H9 (cell line): Measurements from ENCODE around the gene KCNJ13. TPM values are rescaled to one million over a fixed set of nuclear protein-coding genes. Genes with fewer than 3 reads are reported as not detected.

Experiments
- DNase-seq: peaks from one replicate; pipeline ENCODE4 v3.0.0-alpha.2; 2017
- H2AFZ ChIP-seq: one replicate; pipeline ENCODE4 v1.6.1; 2013; ENCODE audit warnings: mild to moderate bottlenecking, low read length, control low read depth, moderate library complexity
- H2AK5ac ChIP-seq: 2 replicates; pipeline ENCODE4 v1.6.1; 2013; ENCODE audit warnings: low read length, control low read depth, mixed read lengths; ENCODE audit not compliant: insufficient read length
- H2BK120ac ChIP-seq: one replicate; pipeline ENCODE4 v1.6.1; 2013; ENCODE audit warnings: low read depth, mild to moderate bottlenecking, low read length, control low read depth, inconsistent platforms; ENCODE audit not compliant: poor library complexity, severe bottlenecking
- H2BK12ac ChIP-seq: 2 replicates; pipeline ENCODE4 v1.6.1; 2013; ENCODE audit warnings: low read length, control low read depth, mixed read lengths, low read depth; ENCODE audit not compliant: insufficient read length
- H2BK15ac ChIP-seq: 2 replicates; pipeline ENCODE4 v1.6.1; 2013; ENCODE audit warnings: low read depth, low read length, control low read depth
- H2BK20ac ChIP-seq: one replicate; pipeline ENCODE4 v1.6.1; 2013; ENCODE audit warnings: low read depth, mild to moderate bottlenecking, low read length, control low read depth, inconsistent platforms; ENCODE audit not compliant: poor library complexity, severe bottlenecking
- H2BK5ac ChIP-seq: 2 replicates; pipeline ENCODE4 v1.6.1; 2013; ENCODE audit warnings: low read length, control low read depth, mixed read lengths; ENCODE audit not compliant: insufficient read length
- H3K14ac ChIP-seq: 2 replicates; pipeline ENCODE4 v1.6.1; 2013; ENCODE audit warnings: low read length, control low read depth; ENCODE audit not compliant: insufficient read depth
- H3K18ac ChIP-seq: 2 replicates; pipeline ENCODE4 v1.6.1; 2013; ENCODE audit warnings: low read depth, mild to moderate bottlenecking, mixed read lengths, low read length, control low read depth; ENCODE audit not compliant: insufficient read length
- H3K23ac ChIP-seq: 2 replicates; pipeline ENCODE4 v1.6.1; 2013; ENCODE audit warnings: low read length, control low read depth, mixed read lengths, low read depth; ENCODE audit not compliant: insufficient read length
- H3K23me2 ChIP-seq: 2 replicates; pipeline ENCODE4 v1.6.1; 2013; ENCODE audit warnings: low read depth, mild to moderate bottlenecking, mixed read lengths, low read length, control low read depth; ENCODE audit not compliant: insufficient read length, poor library complexity, severe bottlenecking
- H3K27ac ChIP-seq: 2 replicates; pipeline ENCODE4 v1.5.1; 2013; ENCODE audit warnings: low read length, control low read depth, mixed read lengths, low read depth; ENCODE audit not compliant: insufficient read length
- H3K27me3 ChIP-seq: 2 replicates; pipeline ENCODE4 v1.6.1; 2013; ENCODE audit warnings: low read length, control low read depth, inconsistent platforms; ENCODE audit not compliant: insufficient read depth
- H3K4ac ChIP-seq: 2 replicates; pipeline ENCODE4 v1.6.1; 2013; ENCODE audit warnings: low read depth, mild to moderate bottlenecking, control low read depth, inconsistent platforms, low read length, moderate library complexity
- H3K4me1 ChIP-seq: 2 replicates; pipeline ENCODE4 v1.6.1; 2013; ENCODE audit warnings: low read length, control low read depth, inconsistent platforms; ENCODE audit not compliant: insufficient read depth
- H3K4me2 ChIP-seq: 2 replicates; pipeline ENCODE4 v1.6.1; 2013; ENCODE audit warnings: low read length, control low read depth, mixed read lengths; ENCODE audit not compliant: insufficient read length, insufficient read depth
- H3K56ac ChIP-seq: 2 replicates; pipeline ENCODE4 v1.6.1; 2013; ENCODE audit warnings: low read depth, mild to moderate bottlenecking, mixed read lengths, low read length, control low read depth; ENCODE audit not compliant: insufficient read length
- H3K79me1 ChIP-seq: 2 replicates; pipeline ENCODE4 v1.6.1; 2013; ENCODE audit warnings: low read depth, mild to moderate bottlenecking, moderate library complexity, low read length, control low read depth, inconsistent platforms; ENCODE audit not compliant: insufficient read depth, poor library complexity, severe bottlenecking
- H3K79me2 ChIP-seq: 2 replicates; pipeline ENCODE4 v1.6.1; 2013; ENCODE audit warnings: low read length, control low read depth, inconsistent platforms; ENCODE audit not compliant: insufficient read depth
- H3K9ac ChIP-seq: 2 replicates; pipeline ENCODE4 v1.6.1; 2013; ENCODE audit warnings: low read length, control low read depth, mixed read lengths; ENCODE audit not compliant: insufficient read length; ENCODE audit errors: extremely low read depth
- H3K9me3 ChIP-seq: one replicate; pipeline ENCODE4 v1.6.1; 2013; ENCODE audit warnings: low read depth, low read length, inconsistent platforms; ENCODE audit not compliant: control insufficient read depth
- H3T11ph ChIP-seq: one replicate; pipeline ENCODE4 v1.6.1; 2013; ENCODE audit warnings: mild to moderate bottlenecking, low read length, control low read depth, inconsistent platforms
- H4K20me1 ChIP-seq: one replicate; pipeline ENCODE4 v1.6.1; 2013; ENCODE audit not compliant: control insufficient read depth, insufficient read length, insufficient read depth
- H4K5ac ChIP-seq: 2 replicates; pipeline ENCODE4 v1.6.1; 2013; ENCODE audit warnings: low read depth, mild to moderate bottlenecking, mixed read lengths, low read length, control low read depth; ENCODE audit not compliant: insufficient read length
- H4K8ac ChIP-seq: replicated peaks from 2 replicates; pipeline ENCODE4 v1.6.1; 2013; ENCODE audit warnings: low read length, control low read depth, mixed read lengths, low read depth; ENCODE audit not compliant: insufficient read length
- H4K91ac ChIP-seq: 2 replicates; pipeline ENCODE4 v1.6.1; 2013; ENCODE audit warnings: low read depth, mild to moderate bottlenecking, moderate library complexity, mixed read lengths, low read length, control low read depth; ENCODE audit not compliant: insufficient read length
- H3K27ac Mint-ChIP-seq, 3 experiments: 2 replicates in 2 of 3; 3 replicates in 1 of 3; pipeline ENCODE4 v1.8.0; 2020 to 2021; ENCODE audit warnings: mixed read lengths in 3 of 3, mild to moderate bottlenecking in 1 of 3, moderate library complexity in 1 of 3
- H3K27me3 Mint-ChIP-seq: 2 replicates; pipeline ENCODE4 v1.8.0; 2021; ENCODE audit warnings: low read depth, mild to moderate bottlenecking, moderate library complexity, mixed read lengths
- H3K36me3 Mint-ChIP-seq, 3 experiments: 2 replicates in 2 of 3; 3 replicates in 1 of 3; pipeline ENCODE4 v1.8.0; 2020 to 2021; ENCODE audit warnings: low read depth in 3 of 3, mixed read lengths in 3 of 3; ENCODE audit not compliant: insufficient read depth in 1 of 3
- H3K4me1 Mint-ChIP-seq, 2 experiments: 2 replicates each; pipeline ENCODE4 v1.8.0; 2020; ENCODE audit warnings: mixed read lengths in 2 of 2
- H3K4me3 Mint-ChIP-seq, 2 experiments: 2 replicates in 1 of 2; 3 replicates in 1 of 2; pipeline ENCODE4 v1.8.0; 2020 to 2021; ENCODE audit warnings: mild to moderate bottlenecking in 2 of 2, mixed read lengths in 2 of 2, moderate library complexity in 1 of 2
- H3K9me3 Mint-ChIP-seq, 2 experiments: 2 replicates in 1 of 2; 3 replicates in 1 of 2; pipeline ENCODE4 v1.8.0; 2020; ENCODE audit warnings: mild to moderate bottlenecking in 2 of 2, mixed read lengths in 2 of 2, moderate library complexity in 1 of 2
- CTCF ChIP-seq: fragments of 200-600 bp; sonication (generic); conservative IDR thresholded peaks from 3 replicates; pipeline ENCODE4 v1.8.0; 2021; ENCODE audit warnings: antibody characterized with exemption, mild to moderate bottlenecking
- WGBS: extraction: QIAGEN DNeasy Blood & Tissue Kit; methylation state at CpG from one replicate; pipeline ENCODE4 v1.1.7; 2013; ENCODE audit warnings: missing lambda C conversion rate, low lambda C conversion rate, mixed read lengths; ENCODE audit not compliant: insufficient read length; ENCODE audit errors: extremely low coverage; 5-methylcytosine and 5-hydroxymethylcytosine counted together
- total RNA-seq: library from RNA; stranded (reverse); gene quantifications from 2 replicates; pipeline ENCODE4 v1.2.1, GENCODE V29; 2021

Gene KCNJ13
- total RNA-seq, 1 experiment from 2014 or later: not detected

- no peak for DNase-seq
- Histone ChIP-seq H2BK5ac (no peak overlapping the region), H3K4ac (no peak overlapping the region), H4K20me1 (no peaks in the 10 kb centered on the region), H4K5ac (no peak overlapping the region), H3K9me3 (no peaks in the 10 kb centered on the region), H3K4me1 (no peaks in the 10 kb centered on the region), H3K56ac (no peak overlapping the region), H3K4me2 (no peak overlapping the region), H3K79me1 (peaks cover 5% of the 10 kb centered on the region), H2BK120ac (no peak overlapping the region), H3K23me2 (no peaks in the 10 kb centered on the region), H3K23ac (no peak overlapping the region), H3K27ac (no peak overlapping the region), H2BK15ac (no peak overlapping the region), H2AK5ac (no peak overlapping the region), H3K9ac (no peak overlapping the region), H2AFZ (no peak overlapping the region), H4K91ac (no peak overlapping the region), H2BK12ac (no peak overlapping the region), H3T11ph (no peak overlapping the region), H4K8ac (no peak overlapping the region), H3K79me2 (peaks cover 6% of the 10 kb centered on the region; the same call in 1 of the 2 replicates), H3K14ac (no peak overlapping the region), H3K18ac (no peak overlapping the region), H3K27me3 (no peaks in the 10 kb centered on the region), H2BK20ac (no peak overlapping the region)
- H3K27ac Mint-ChIP-seq: peak overlapping the region in 2 of 3 experiments; percentile 40 to 47; a peak in 2 of 7 replicates
- H3K4me1 Mint-ChIP-seq: peaks cover 5 to 8% of the 10 kb centered on the region in 2 experiments; a peak in 3 of 4 replicates
- no peak overlapping the region for H3K4me3 Mint-ChIP-seq
- no peaks in the 10 kb centered on the region; a peak in 1 of 5 replicates for H3K9me3 Mint-ChIP-seq
- H3K27me3 Mint-ChIP-seq: no peaks in the 10 kb centered on the region
- peaks cover 9 to 46% (median 27%) of the 10 kb centered on the region in 3 experiments; a peak in 6 of 7 replicates for H3K36me3 Mint-ChIP-seq
- no CpG with 5 or more reads among the region's 2 CpGs for WGBS
- no peak for TF ChIP-seq CTCF
Measured at GRCh38 chr2:232721882-232722281, 54.5 kb downstream of the KCNJ13 start.
